SK-N-SH (cell line): ENCODE measurements around the gene ANKRD44. TPM values are rescaled to one million over a fixed set of nuclear protein-coding genes. Genes with fewer than 3 reads are reported as not detected.
A peak's percentile ranks its signal among the peaks of the same experiment; 100 is the strongest.

Source experiments
- CTCF ChIA-PET: fragments of 300-600, 350-600 bp; formaldehyde crosslinking; extraction: SDS; loops from one replicate; lab custom pipeline; 2021; lab: Yijun Ruan, JAX
- POLR2A ChIA-PET: fragments of 350-600 bp; sonication (Branson Sonifier 250); formaldehyde crosslinking; extraction: SDS; loops from one replicate; lab custom pipeline; 2020; ENCODE audit warnings: antibody characterized with exemption, inconsistent platforms; lab: Yijun Ruan, JAX
- DNase-seq: peaks from one replicate; pipeline ENCODE4 v3.0.0; 2012
- H2AFZ ChIP-seq: fragments of 200-600 bp; sonication (generic); 2 replicates; pipeline ENCODE4 v1.8.1; 2016; ENCODE audit warnings: antibody characterized with exemption, mild to moderate bottlenecking, low read depth
- H3F3A ChIP-seq: fragments of 200-600 bp; sonication (generic); replicated peaks from 2 replicates; pipeline ENCODE3; 2016; ENCODE audit warnings: antibody characterized with exemption, mild to moderate bottlenecking; ENCODE audit not compliant: insufficient read depth
- H3K27ac ChIP-seq, 2 experiments: fragments of 200-500 bp in 1 of 2; fragments of 200-600 bp in 1 of 2; sonication (Bioruptor generic) in 1 of 2; sonication (generic), shearing (Covaris generic) in 1 of 2; 2 replicates each; pipeline versions ENCODE4 v1.5.1 to v1.6.1; 2014 to 2016; ENCODE audit warnings: low read depth in 2 of 2, inconsistent platforms in 1 of 2, low read length in 1 of 2, mild to moderate bottlenecking in 1 of 2, mixed read lengths in 1 of 2
- H3K27me3 ChIP-seq: fragments of 200-600 bp; sonication (generic), shearing (Covaris generic); 2 replicates; pipeline ENCODE4 v1.6.1; 2016; ENCODE audit warnings: mixed run types; ENCODE audit not compliant: insufficient read depth
- H3K36me3 ChIP-seq, 2 experiments: fragments of 200-500 bp in 1 of 2; fragments of 200-600 bp in 1 of 2; sonication (Bioruptor generic) in 1 of 2; sonication (generic) in 1 of 2; replicated peaks in 1 of 2; 2 replicates each; pipeline versions ENCODE3 to v1.5.1; 2014 to 2016; ENCODE audit warnings: low read length in 1 of 2, mild to moderate bottlenecking in 1 of 2; ENCODE audit not compliant: insufficient read depth in 2 of 2, control insufficient read depth in 1 of 2
- H3K4me1 ChIP-seq, 2 experiments: fragments of 200-500 bp in 1 of 2; fragments of 200-600 bp in 1 of 2; sonication (Bioruptor generic) in 1 of 2; sonication (generic), shearing (Covaris generic) in 1 of 2; 2 replicates each; pipeline versions ENCODE4 v1.5.1 to v1.6.1; 2014 to 2016; ENCODE audit warnings: low read depth in 1 of 2, low read length in 1 of 2, mixed run types in 1 of 2; ENCODE audit not compliant: insufficient read depth in 2 of 2, control insufficient read depth in 1 of 2
- H3K4me2 ChIP-seq: fragments of 200-600 bp; sonication (generic), shearing (Covaris generic); 2 replicates; pipeline ENCODE4 v1.6.1; 2017; ENCODE audit warnings: mixed run types
- H3K4me3 ChIP-seq, 2 experiments: fragments of 200-500 bp in 1 of 2; fragments of 200-600 bp in 1 of 2; sonication (Bioruptor generic) in 1 of 2; sonication (generic), shearing (Covaris generic) in 1 of 2; 2 replicates each; pipeline versions ENCODE4 v1.5.1 to v1.8.1; 2014 to 2016; ENCODE audit warnings: low read depth in 2 of 2, inconsistent platforms in 1 of 2, low read length in 1 of 2, mild to moderate bottlenecking in 1 of 2, mixed read lengths in 1 of 2, moderate library complexity in 1 of 2
- H3K79me2 ChIP-seq: fragments of 200-600 bp; sonication (generic); 2 replicates; pipeline ENCODE4 v1.8.1; 2017; ENCODE audit warnings: mild to moderate bottlenecking; ENCODE audit not compliant: insufficient read depth
- H3K9ac ChIP-seq: fragments of 200-600 bp; sonication (generic); 2 replicates; pipeline ENCODE4 v1.6.1; 2017; ENCODE audit warnings: mixed run types
- H3K9me2 ChIP-seq: fragments of 200-600 bp; sonication (generic); 2 replicates; pipeline ENCODE4 v1.6.1; 2017; ENCODE audit warnings: mixed run types
- H3K9me3 ChIP-seq: fragments of 200-600 bp; sonication (generic); 2 replicates; pipeline ENCODE4 v1.6.1; 2017; ENCODE audit warnings: mixed run types, mild to moderate bottlenecking, moderate library complexity
- H4K20me1 ChIP-seq: fragments of 200-600 bp; sonication (generic); 2 replicates; pipeline ENCODE4 v1.6.1; 2017; ENCODE audit warnings: mild to moderate bottlenecking, mixed run types; ENCODE audit not compliant: insufficient read depth
- ELF1 ChIP-seq: IDR thresholded peaks from 2 replicates; pipeline ENCODE4 v1.4.0; 2012
- FOXJ3 ChIP-seq: sonication (generic); formaldehyde crosslinking; IDR thresholded peaks from 2 replicates; pipeline ENCODE4 v1.5.1; 2020; ENCODE audit warnings: mild to moderate bottlenecking, missing genetic modification reagents
- FOXM1 ChIP-seq: IDR thresholded peaks from 2 replicates; pipeline ENCODE4 v1.4.0; 2012; ENCODE audit warnings: low read depth, mild to moderate bottlenecking
- GATA2 ChIP-seq: sonication (generic); formaldehyde crosslinking; IDR thresholded peaks from 2 replicates; pipeline ENCODE4 v1.5.0; 2020; ENCODE audit warnings: mild to moderate bottlenecking, missing genetic modification reagents
- JUND ChIP-seq: IDR thresholded peaks from 2 replicates; pipeline ENCODE4 v1.4.0; 2012
- MEF2A ChIP-seq: IDR thresholded peaks from 2 replicates; pipeline ENCODE4 v1.4.0; 2012; ENCODE audit warnings: low read depth, borderline replicate concordance
- NFIC ChIP-seq: IDR thresholded peaks from 2 replicates; pipeline ENCODE4 v1.4.0; 2012; ENCODE audit warnings: borderline replicate concordance
- NRF1 ChIP-seq: IDR thresholded peaks from 2 replicates; pipeline ENCODE4 v1.6.1; 2012; ENCODE audit warnings: low read depth, mild to moderate bottlenecking, low read length
- POLR2AphosphoS5 ChIP-seq: IDR thresholded peaks from 2 replicates; pipeline ENCODE4 v1.6.1; 2012; ENCODE audit warnings: low read depth, low read length
- RAD21 ChIP-seq: IDR thresholded peaks from 2 replicates; pipeline ENCODE4 v1.6.1; 2012; ENCODE audit warnings: mild to moderate bottlenecking, low read length
- RCOR1 ChIP-seq: fragments of 150-350 bp; IDR thresholded peaks from 2 replicates; pipeline ENCODE4 v1.6.1; 2017; ENCODE audit warnings: antibody characterized with exemption, low read length
- TEAD4 ChIP-seq: IDR thresholded peaks from 2 replicates; pipeline ENCODE4 v1.4.0; 2012; ENCODE audit warnings: mild to moderate bottlenecking, borderline replicate concordance; ENCODE audit not compliant: insufficient read depth
- YY1 ChIP-seq: IDR thresholded peaks from 2 replicates; pipeline ENCODE4 v1.4.0; 2012; ENCODE audit warnings: low read depth, mild to moderate bottlenecking
- WGBS: methylation state at CpG from one replicate; pipeline ENCODE4 v1.1.6; 2017; ENCODE audit warnings: low lambda C conversion rate; 5-methylcytosine and 5-hydroxymethylcytosine counted together
- polyA plus RNA-seq, 3 experiments: library from polyadenylated mRNA; depleted of rRNA; stranded (reverse); fragments of >200 nt; gene quantifications; 2 replicates each; pipeline ENCODE4 v1.2.3, GENCODE V29; 2012
- TF ChIP-seq, protein P1 (sequence below): IDR thresholded peaks from 2 replicates; pipeline ENCODE4; 2012
- TF ChIP-seq, protein P2 (sequence below): fragments of 200-600 bp; sonication (generic); IDR thresholded peaks from 2 replicates; pipeline ENCODE4 v1.6.1; 2017; ENCODE audit warnings: antibody characterized with exemption, mild to moderate bottlenecking, moderate library complexity
- TF ChIP-seq, protein P3 (sequence below): fragments of 150-350 bp; IDR thresholded peaks from 2 replicates; pipeline ENCODE4 v1.6.1; 2016; ENCODE audit warnings: mild to moderate bottlenecking, low read depth, low read length
- TF ChIP-seq, protein P4 (sequence below): IDR thresholded peaks from 2 replicates; pipeline ENCODE4 v1.4.0; 2012; ENCODE audit warnings: low read depth

ANKRD44 gene
- polyA plus RNA-seq, 1 of the 3 experiments (the other 2 are of a cell fraction): 12.5 TPM

DNA sequence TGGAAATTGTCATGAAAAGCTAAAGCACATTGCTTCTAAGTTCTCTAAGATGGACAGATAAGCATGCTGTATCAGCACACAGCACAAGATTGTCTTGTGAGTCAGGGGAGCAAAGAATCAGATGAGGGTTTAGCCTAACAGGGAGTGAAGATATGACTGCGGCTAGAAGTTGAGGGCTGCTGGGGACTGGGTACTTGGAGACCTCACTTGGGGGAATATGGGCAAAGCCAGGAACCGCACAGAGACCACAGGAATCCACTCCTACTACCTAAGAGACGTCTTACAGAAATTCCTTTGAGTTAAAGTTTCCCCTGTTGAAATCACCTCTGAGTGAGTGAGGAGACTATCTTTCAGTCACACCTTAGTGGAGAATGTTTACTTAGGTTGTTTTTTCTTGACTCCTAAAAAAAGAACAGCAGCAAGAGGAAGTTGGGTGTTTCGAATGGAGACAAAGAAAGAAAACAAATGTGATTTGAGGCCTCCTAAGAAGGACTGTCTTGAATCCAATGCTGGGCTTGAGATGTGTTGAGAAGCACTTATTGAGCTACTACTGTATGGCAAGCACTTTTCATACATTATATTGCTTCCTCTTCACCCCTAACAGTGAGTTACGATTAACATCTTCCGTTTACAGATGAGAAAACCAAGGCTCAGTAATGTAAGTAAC, 100.7 kb downstream of the ANKRD44 start:
- DNase-seq: no peak
- WGBS: 83% methylated on average over 6 of the region's 6 CpGs

DNA sequence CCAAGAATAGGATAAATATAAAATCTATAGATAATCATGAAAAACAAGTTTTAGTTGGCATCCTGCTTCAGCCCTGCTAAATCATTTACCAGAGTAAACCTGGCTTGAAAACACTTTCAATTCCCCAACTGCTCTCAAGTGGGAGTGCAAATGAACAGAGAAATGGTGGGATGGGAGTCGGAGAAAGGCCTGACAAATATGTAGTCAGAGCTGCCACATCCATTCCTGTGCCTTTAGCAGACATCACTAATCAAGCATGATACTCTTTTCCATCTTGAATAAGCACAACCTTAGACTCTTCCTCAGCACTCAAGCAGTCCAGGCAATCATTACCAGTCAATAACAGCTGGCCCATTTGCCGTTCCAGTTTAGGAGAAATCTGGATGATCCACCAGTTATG, 101.3 kb downstream of the ANKRD44 start:
- Histone ChIP-seq H3K4me3 (no peak overlapping the region), H3F3A (no peaks in the 10 kb centered on the region), H3K27me3 (no peaks in the 10 kb centered on the region), H3K36me3 (no peaks in the 10 kb centered on the region), H3K27ac (peak overlapping the region; percentile 11 to 58; a peak in 3 of 4 replicates), H3K79me2 (no peaks in the 10 kb centered on the region), H3K4me1 (peaks cover 7 to 30% of the 10 kb centered on the region in 2 experiments; a peak in 3 of 4 replicates), H4K20me1 (no peaks in the 10 kb centered on the region), H3K9me3 (no peaks in the 10 kb centered on the region), H3K4me2 (no peak overlapping the region), H3K9ac (no peak overlapping the region), H3K9me2 (no peaks in the 10 kb centered on the region), H2AFZ (no peak overlapping the region)
- TF ChIP-seq POLR2AphosphoS5 (no peak), FOXM1 (no peak), NRF1 (no peak), RAD21 (no peak), RCOR1 (no peak), JUND (no peak), YY1 (no peak), GATA2 (CRISPR knock-in tag) (no peak), ELF1 (no peak), MEF2A (no peak), NFIC (no peak), TEAD4 (no peak), FOXJ3 (CRISPR knock-in tag) (no peak)
- TF ChIP-seq, protein P1, sequence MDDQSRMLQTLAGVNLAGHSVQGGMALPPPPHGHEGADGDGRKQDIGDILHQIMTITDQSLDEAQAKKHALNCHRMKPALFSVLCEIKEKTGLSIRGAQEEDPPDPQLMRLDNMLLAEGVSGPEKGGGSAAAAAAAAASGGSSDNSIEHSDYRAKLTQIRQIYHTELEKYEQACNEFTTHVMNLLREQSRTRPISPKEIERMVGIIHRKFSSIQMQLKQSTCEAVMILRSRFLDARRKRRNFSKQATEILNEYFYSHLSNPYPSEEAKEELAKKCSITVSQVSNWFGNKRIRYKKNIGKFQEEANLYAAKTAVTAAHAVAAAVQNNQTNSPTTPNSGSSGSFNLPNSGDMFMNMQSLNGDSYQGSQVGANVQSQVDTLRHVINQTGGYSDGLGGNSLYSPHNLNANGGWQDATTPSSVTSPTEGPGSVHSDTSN: no peak
- TF ChIP-seq, protein P2, sequence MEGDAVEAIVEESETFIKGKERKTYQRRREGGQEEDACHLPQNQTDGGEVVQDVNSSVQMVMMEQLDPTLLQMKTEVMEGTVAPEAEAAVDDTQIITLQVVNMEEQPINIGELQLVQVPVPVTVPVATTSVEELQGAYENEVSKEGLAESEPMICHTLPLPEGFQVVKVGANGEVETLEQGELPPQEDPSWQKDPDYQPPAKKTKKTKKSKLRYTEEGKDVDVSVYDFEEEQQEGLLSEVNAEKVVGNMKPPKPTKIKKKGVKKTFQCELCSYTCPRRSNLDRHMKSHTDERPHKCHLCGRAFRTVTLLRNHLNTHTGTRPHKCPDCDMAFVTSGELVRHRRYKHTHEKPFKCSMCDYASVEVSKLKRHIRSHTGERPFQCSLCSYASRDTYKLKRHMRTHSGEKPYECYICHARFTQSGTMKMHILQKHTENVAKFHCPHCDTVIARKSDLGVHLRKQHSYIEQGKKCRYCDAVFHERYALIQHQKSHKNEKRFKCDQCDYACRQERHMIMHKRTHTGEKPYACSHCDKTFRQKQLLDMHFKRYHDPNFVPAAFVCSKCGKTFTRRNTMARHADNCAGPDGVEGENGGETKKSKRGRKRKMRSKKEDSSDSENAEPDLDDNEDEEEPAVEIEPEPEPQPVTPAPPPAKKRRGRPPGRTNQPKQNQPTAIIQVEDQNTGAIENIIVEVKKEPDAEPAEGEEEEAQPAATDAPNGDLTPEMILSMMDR: no peak
- TF ChIP-seq, protein P3, sequence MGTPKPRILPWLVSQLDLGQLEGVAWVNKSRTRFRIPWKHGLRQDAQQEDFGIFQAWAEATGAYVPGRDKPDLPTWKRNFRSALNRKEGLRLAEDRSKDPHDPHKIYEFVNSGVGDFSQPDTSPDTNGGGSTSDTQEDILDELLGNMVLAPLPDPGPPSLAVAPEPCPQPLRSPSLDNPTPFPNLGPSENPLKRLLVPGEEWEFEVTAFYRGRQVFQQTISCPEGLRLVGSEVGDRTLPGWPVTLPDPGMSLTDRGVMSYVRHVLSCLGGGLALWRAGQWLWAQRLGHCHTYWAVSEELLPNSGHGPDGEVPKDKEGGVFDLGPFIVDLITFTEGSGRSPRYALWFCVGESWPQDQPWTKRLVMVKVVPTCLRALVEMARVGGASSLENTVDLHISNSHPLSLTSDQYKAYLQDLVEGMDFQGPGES: no peak
- TF ChIP-seq, protein P4, sequence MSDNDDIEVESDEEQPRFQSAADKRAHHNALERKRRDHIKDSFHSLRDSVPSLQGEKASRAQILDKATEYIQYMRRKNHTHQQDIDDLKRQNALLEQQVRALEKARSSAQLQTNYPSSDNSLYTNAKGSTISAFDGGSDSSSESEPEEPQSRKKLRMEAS: no peak
- ChIA-PET CTCF (interaction anchor here (0.7 to 3.2 kb wide), 4 partner anchors 11 to 96 kb away, joined by 3 to 14 read pairs (median 5); no protein-coding TSS in a partner anchor), POLR2A (no interaction called here)
- 77% methylated on average over 2 of the region's 2 CpGs for WGBS
- DNase-seq: no peak

More for the DNA sequence above, 100.7 kb downstream of the ANKRD44 start:
- no peaks in the 10 kb centered on the region for H3K9me2 ChIP-seq
- no peaks in the 10 kb centered on the region for H3K79me2 ChIP-seq
- H2AFZ ChIP-seq: no peak overlapping the region
- CTCF ChIA-PET: interaction anchor here (0.6 to 3.2 kb wide), 3 partner anchors 10 to 101 kb away, joined by 3 to 14 read pairs (median 6); no protein-coding TSS in a partner anchor
- POLR2A ChIA-PET: no interaction called here
- no peak overlapping the region for H3K9ac ChIP-seq
- H3K9me3 ChIP-seq: no peaks in the 10 kb centered on the region
- no peaks in the 10 kb centered on the region for H3K27me3 ChIP-seq
- no peaks in the 10 kb centered on the region for H4K20me1 ChIP-seq
- no peaks in the 10 kb centered on the region for H3F3A ChIP-seq
- no peak overlapping the region for H3K4me2 ChIP-seq
- H3K36me3 ChIP-seq: no peaks in the 10 kb centered on the region
- TF ChIP-seq MEF2A: no peak
- no peak overlapping the region for H3K4me3 ChIP-seq
- peaks cover 7 to 25% of the 10 kb centered on the region in 2 experiments; a peak in 3 of 4 replicates for H3K4me1 ChIP-seq
- H3K27ac ChIP-seq: peak overlapping the region; percentile 11 to 58; a peak in 3 of 4 replicates
